ENCODE measurements around the gene PDGFC. TPM values are rescaled to one million over a fixed set of nuclear protein-coding genes. Genes with fewer than 3 reads are reported as not detected.

PDGFC gene
- total and polyA plus RNA-seq, 2 of the 13 experiments (the other 11 are each of a cell fraction or from before 2014, with no cell fraction given), result 4.6 to 9.1 TPM

- peak; percentile 48; the same call in 1 of the 2 replicates for TF ChIP-seq ZNF792 (CRISPR knock-in tag; IDR thresholded peaks at IDR 0.05)
- no peak for TF ChIP-seq ZBTB46 (CRISPR knock-in tag; IDR thresholded peaks at IDR 0.05; ENCODE audit: borderline replicate concordance)
- TF ChIP-seq, protein P1, sequence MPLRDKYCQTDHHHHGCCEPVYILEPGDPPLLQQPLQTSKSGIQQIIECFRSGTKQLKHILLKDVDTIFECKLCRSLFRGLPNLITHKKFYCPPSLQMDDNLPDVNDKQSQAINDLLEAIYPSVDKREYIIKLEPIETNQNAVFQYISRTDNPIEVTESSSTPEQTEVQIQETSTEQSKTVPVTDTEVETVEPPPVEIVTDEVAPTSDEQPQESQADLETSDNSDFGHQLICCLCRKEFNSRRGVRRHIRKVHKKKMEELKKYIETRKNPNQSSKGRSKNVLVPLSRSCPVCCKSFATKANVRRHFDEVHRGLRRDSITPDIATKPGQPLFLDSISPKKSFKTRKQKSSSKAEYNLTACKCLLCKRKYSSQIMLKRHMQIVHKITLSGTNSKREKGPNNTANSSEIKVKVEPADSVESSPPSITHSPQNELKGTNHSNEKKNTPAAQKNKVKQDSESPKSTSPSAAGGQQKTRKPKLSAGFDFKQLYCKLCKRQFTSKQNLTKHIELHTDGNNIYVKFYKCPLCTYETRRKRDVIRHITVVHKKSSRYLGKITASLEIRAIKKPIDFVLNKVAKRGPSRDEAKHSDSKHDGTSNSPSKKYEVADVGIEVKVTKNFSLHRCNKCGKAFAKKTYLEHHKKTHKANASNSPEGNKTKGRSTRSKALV (CRISPR knock-in tag; IDR thresholded peaks at IDR 0.05), result 0 out of 2 replicates have a peak, but pooled peaks have one; percentile 21
- TF ChIP-seq SP2 (CRISPR knock-in tag; IDR thresholded peaks at IDR 0.05), result no peak
- TF ChIP-seq ZNF280B (CRISPR knock-in tag; IDR thresholded peaks at IDR 0.05; ENCODE audit: borderline replicate concordance), result no peak
- no peak for TF ChIP-seq CBX2 (IDR thresholded peaks at IDR 0.05; ENCODE audit: low read depth, low read length)
- TF ChIP-seq CBX2 (CRISPR knock-in tag; IDR thresholded peaks at IDR 0.05; ENCODE audit: low read depth), result no peak
- TF ChIP-seq ASH2L (IDR thresholded peaks at IDR 0.05; ENCODE audit: insufficient read length, low read depth, low read length), result peak; percentile 83
- TF ChIP-seq ZNF720 (CRISPR knock-in tag; IDR thresholded peaks at IDR 0.05), result no peak
- TF ChIP-seq ATF7-NPFF (CRISPR knock-in tag; IDR thresholded peaks at IDR 0.05; ENCODE audit: low read depth), result no peak
- TF ChIP-seq MEF2D (CRISPR knock-in tag; IDR thresholded peaks at IDR 0.05), result no peak
- TF ChIP-seq E2F1 (CRISPR knock-in tag; IDR thresholded peaks at IDR 0.05), result no peak
- TF ChIP-seq CENPX (CRISPR knock-in tag; IDR thresholded peaks at IDR 0.05), result no peak
- TF ChIP-seq ZNF619 (CRISPR knock-in tag; IDR thresholded peaks at IDR 0.05), result no peak
- TF ChIP-seq KLF6 (CRISPR knock-in tag; IDR thresholded peaks at IDR 0.05), result no peak
- no peak for TF ChIP-seq ZNF274 (CRISPR knock-in tag; IDR thresholded peaks at IDR 0.05)
- no peak for TF ChIP-seq MTA3 (CRISPR knock-in tag; IDR thresholded peaks at IDR 0.05)
- TF ChIP-seq THAP7 (CRISPR knock-in tag; IDR thresholded peaks at IDR 0.05), result no peak
- no peak for TF ChIP-seq ZFP1 (CRISPR knock-in tag; IDR thresholded peaks at IDR 0.05)
- TF ChIP-seq, protein P2, sequence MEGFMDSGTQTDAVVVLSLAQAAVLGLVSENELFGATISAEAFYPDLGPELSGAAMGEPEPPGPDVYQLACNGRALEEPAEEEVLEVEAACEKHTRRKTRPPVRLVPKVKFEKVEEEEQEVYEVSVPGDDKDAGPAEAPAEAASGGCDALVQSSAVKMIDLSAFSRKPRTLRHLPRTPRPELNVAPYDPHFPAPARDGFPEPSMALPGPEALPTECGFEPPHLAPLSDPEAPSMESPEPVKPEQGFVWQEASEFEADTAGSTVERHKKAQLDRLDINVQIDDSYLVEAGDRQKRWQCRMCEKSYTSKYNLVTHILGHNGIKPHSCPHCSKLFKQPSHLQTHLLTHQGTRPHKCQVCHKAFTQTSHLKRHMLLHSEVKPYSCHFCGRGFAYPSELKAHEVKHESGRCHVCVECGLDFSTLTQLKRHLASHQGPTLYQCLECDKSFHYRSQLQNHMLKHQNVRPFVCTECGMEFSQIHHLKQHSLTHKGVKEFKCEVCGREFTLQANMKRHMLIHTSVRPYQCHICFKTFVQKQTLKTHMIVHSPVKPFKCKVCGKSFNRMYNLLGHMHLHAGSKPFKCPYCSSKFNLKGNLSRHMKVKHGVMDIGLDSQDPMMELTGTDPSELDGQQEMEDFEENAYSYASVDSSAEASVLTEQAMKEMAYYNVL (CRISPR knock-in tag; IDR thresholded peaks at IDR 0.05; ENCODE audit: borderline replicate concordance), result no peak
- TF ChIP-seq RARG (CRISPR knock-in tag; IDR thresholded peaks at IDR 0.05; ENCODE audit: low read depth), result 0 out of 2 replicates have a peak, but pooled peaks have one; percentile 37
- peak; percentile 52; the same call in 1 of the 2 replicates for TF ChIP-seq HHEX (CRISPR knock-in tag; IDR thresholded peaks at IDR 0.05)
These were observed 29.6 kb downstream of the PDGFC start (continued) for GRCh38 chr4:156941940-156942548.

Data from HepG2 (cell line).